Uterus (tissue), 2 donors: ENCODE data around the gene SLC25A53.

Experiments
- CTCF ChIP-seq, 4 experiments: fragments of 200-600 bp in 2 of 4; fragments of 450-650 bp in 2 of 4; sonication (generic) in 2 of 4; IDR thresholded peaks; one replicate each; pipeline ENCODE4 v1.5.1; 2016 to 2019; ENCODE audit warnings: antibody characterized with exemption in 4 of 4, mild to moderate bottlenecking in 2 of 4, moderate library complexity in 1 of 4
- POLR2A ChIP-seq, 2 donors: fragments of 450-650 bp; IDR thresholded peaks; one replicate each; pipeline ENCODE4 v1.6.1; 2016; ENCODE audit warnings: antibody characterized with exemption in 2 of 2, mild to moderate bottlenecking in 1 of 2, moderate library complexity in 1 of 2

- no peak for TF ChIP-seq CTCF (IDR thresholded peaks at IDR 0.05)
- TF ChIP-seq POLR2A (IDR thresholded peaks at IDR 0.05) = no peak
Measured at GRCh38 chrX:104172788-104173187, 16.0 kb upstream of the SLC25A53 start.
